Measurements from ENCODE around the gene ENO1.

ENO1 gene

DNA sequence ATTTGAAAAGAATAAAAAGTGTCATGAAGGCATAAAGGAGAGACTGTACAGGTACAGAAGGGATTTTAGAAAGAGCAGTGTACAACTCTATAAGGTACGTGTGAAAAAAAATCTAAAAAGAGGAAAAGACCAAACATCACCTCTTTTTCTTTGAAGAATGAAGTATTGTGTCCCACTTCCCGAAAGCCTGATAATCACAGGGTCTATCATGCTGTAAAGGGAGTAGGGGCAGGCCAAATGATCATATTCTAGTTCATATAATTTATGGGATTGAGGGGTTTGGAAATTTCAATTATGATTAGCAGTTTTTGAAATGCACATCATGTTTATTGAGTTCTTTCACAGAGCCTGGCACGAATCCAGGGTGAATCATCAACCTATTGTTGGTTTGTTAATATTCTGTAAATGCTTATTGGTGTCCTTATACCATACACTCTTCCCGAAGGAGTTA, 60.1 kb downstream of the ENO1 start:
- H3K27ac ChIP-seq (ENCODE audit: extremely low read depth, low read depth, low read length), result peak overlapping the region; percentile 97
- peaks cover 20% of the 10 kb centered on the region for H3K4me1 ChIP-seq (ENCODE audit: control insufficient read depth, insufficient read depth, low read length)
- ChIA-PET CTCF (no interaction called here), POLR2A (no interaction called here)
- H3K36me3 ChIP-seq (ENCODE audit: control insufficient read depth in 2 of 2, insufficient read depth in 1 of 2, low read length in 2 of 2), result no peaks in the 10 kb centered on the region
- H3K4me3 ChIP-seq (ENCODE audit: low read depth, low read length), result peak overlapping the region; percentile 50
- peak; percentile 97 for TF ChIP-seq SP7 (tag by site-specific recombination; IDR thresholded peaks at IDR 0.05)
- TF ChIP-seq ZNF677 (tag by site-specific recombination; IDR thresholded peaks at IDR 0.05), result peak; percentile 97
- TF ChIP-seq HIC1 (tag by site-specific recombination; IDR thresholded peaks at IDR 0.05), result no peak
- TF ChIP-seq, protein P1, sequence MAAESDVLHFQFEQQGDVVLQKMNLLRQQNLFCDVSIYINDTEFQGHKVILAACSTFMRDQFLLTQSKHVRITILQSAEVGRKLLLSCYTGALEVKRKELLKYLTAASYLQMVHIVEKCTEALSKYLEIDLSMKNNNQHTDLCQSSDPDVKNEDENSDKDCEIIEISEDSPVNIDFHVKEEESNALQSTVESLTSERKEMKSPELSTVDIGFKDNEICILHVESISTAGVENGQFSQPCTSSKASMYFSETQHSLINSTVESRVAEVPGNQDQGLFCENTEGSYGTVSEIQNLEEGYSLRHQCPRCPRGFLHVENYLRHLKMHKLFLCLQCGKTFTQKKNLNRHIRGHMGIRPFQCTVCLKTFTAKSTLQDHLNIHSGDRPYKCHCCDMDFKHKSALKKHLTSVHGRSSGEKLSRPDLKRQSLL (tag by site-specific recombination; IDR thresholded peaks at IDR 0.05), result no peak
- TF ChIP-seq PRDM10 (tag by site-specific recombination; IDR thresholded peaks at IDR 0.05), result peak; percentile 63
- TF ChIP-seq FEZF1 (tag by site-specific recombination; IDR thresholded peaks at IDR 0.05), result peak; percentile 67
- TF ChIP-seq, protein P2, sequence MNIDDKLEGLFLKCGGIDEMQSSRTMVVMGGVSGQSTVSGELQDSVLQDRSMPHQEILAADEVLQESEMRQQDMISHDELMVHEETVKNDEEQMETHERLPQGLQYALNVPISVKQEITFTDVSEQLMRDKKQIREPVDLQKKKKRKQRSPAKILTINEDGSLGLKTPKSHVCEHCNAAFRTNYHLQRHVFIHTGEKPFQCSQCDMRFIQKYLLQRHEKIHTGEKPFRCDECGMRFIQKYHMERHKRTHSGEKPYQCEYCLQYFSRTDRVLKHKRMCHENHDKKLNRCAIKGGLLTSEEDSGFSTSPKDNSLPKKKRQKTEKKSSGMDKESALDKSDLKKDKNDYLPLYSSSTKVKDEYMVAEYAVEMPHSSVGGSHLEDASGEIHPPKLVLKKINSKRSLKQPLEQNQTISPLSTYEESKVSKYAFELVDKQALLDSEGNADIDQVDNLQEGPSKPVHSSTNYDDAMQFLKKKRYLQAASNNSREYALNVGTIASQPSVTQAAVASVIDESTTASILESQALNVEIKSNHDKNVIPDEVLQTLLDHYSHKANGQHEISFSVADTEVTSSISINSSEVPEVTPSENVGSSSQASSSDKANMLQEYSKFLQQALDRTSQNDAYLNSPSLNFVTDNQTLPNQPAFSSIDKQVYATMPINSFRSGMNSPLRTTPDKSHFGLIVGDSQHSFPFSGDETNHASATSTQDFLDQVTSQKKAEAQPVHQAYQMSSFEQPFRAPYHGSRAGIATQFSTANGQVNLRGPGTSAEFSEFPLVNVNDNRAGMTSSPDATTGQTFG (tag by site-specific recombination; IDR thresholded peaks at IDR 0.05; ENCODE audit: borderline replicate concordance), result no peak
- TF ChIP-seq ZNF133 (tag by site-specific recombination; IDR thresholded peaks at IDR 0.05), result no peak
- TF ChIP-seq ZNF169 (tag by site-specific recombination; IDR thresholded peaks at IDR 0.05), result no peak
- TF ChIP-seq, protein P3, sequence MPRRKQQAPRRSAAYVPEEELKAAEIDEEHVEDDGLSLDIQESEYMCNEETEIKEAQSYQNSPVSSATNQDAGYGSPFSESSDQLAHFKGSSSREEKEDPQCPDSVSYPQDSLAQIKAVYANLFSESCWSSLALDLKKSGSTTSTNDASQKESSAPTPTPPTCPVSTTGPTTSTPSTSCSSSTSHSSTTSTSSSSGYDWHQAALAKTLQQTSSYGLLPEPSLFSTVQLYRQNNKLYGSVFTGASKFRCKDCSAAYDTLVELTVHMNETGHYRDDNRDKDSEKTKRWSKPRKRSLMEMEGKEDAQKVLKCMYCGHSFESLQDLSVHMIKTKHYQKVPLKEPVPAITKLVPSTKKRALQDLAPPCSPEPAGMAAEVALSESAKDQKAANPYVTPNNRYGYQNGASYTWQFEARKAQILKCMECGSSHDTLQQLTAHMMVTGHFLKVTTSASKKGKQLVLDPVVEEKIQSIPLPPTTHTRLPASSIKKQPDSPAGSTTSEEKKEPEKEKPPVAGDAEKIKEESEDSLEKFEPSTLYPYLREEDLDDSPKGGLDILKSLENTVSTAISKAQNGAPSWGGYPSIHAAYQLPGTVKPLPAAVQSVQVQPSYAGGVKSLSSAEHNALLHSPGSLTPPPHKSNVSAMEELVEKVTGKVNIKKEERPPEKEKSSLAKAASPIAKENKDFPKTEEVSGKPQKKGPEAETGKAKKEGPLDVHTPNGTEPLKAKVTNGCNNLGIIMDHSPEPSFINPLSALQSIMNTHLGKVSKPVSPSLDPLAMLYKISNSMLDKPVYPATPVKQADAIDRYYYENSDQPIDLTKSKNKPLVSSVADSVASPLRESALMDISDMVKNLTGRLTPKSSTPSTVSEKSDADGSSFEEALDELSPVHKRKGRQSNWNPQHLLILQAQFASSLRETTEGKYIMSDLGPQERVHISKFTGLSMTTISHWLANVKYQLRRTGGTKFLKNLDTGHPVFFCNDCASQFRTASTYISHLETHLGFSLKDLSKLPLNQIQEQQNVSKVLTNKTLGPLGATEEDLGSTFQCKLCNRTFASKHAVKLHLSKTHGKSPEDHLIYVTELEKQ (tag by site-specific recombination; IDR thresholded peaks at IDR 0.05; ENCODE audit: borderline replicate concordance), result no peak
- TF ChIP-seq GLI4 (tag by site-specific recombination; IDR thresholded peaks at IDR 0.05), result no peak
- TF ChIP-seq OVOL3 (tag by site-specific recombination; IDR thresholded peaks at IDR 0.05), result no peak
- no peak for TF ChIP-seq ZSCAN16 (tag by site-specific recombination; IDR thresholded peaks at IDR 0.05)
- TF ChIP-seq SETDB1 (IDR thresholded peaks at IDR 0.05; ENCODE audit: insufficient read length, low read length), result no peak
- TF ChIP-seq GFI1B (tag by site-specific recombination; IDR thresholded peaks at IDR 0.05), result peak; percentile 5; the same call in 1 of the 2 replicates
- peak; percentile 49; the same call in 1 of the 2 replicates for TF ChIP-seq ZEB2 (tag by site-specific recombination; IDR thresholded peaks at IDR 0.05)
- TF ChIP-seq PRDM6 (tag by site-specific recombination; IDR thresholded peaks at IDR 0.05), result peak; percentile 86
- TF ChIP-seq PRDM1 (tag by site-specific recombination; IDR thresholded peaks at IDR 0.05), result no peak
- TF ChIP-seq ZNF366 (tag by site-specific recombination; conservative IDR thresholded peaks at IDR 0.05), result peak; percentile 85
- TF ChIP-seq ZNF416 (tag by site-specific recombination; IDR thresholded peaks at IDR 0.05), result no peak
- 0 out of 2 replicates have a peak, but pooled peaks have one; percentile 16 for TF ChIP-seq ZBTB17 (tag by site-specific recombination; IDR thresholded peaks at IDR 0.05)
- TF ChIP-seq ZNF223 (tag by site-specific recombination; IDR thresholded peaks at IDR 0.05), result no peak
- 0 out of 2 replicates have a peak, but pooled peaks have one; percentile 11 for TF ChIP-seq ZXDB (tag by site-specific recombination; IDR thresholded peaks at IDR 0.05)
- TF ChIP-seq ZNF335 (tag by site-specific recombination; conservative IDR thresholded peaks at IDR 0.05), result peak; percentile 76
- no peaks in the 10 kb centered on the region for H3K9me3 ChIP-seq (ENCODE audit: control insufficient read depth, insufficient read depth, low read depth, low read length)
